HFFc6 (cell line): Measurements from ENCODE around the gene ATP5PB. TPM values are rescaled to one million over a fixed set of nuclear protein-coding genes. Genes with fewer than 3 reads are reported as not detected.

Source experiments
- DNase-seq: peaks from one replicate; pipeline ENCODE4 v3.0.0-alpha.2; 2018
- H3K27ac Mint-ChIP-seq: 2 replicates; pipeline ENCODE4 v1.8.0; 2020; ENCODE audit warnings: mild to moderate bottlenecking, mixed read lengths
- H3K27me3 Mint-ChIP-seq: 2 replicates; pipeline ENCODE4 v1.8.0; 2021; ENCODE audit warnings: mild to moderate bottlenecking, moderate library complexity, mixed read lengths; ENCODE audit not compliant: insufficient read depth
- H3K36me3 Mint-ChIP-seq: 2 replicates; pipeline ENCODE4 v1.8.0; 2021; ENCODE audit warnings: low read depth, mixed read lengths
- H3K4me1 Mint-ChIP-seq: 2 replicates; pipeline ENCODE4 v1.8.0; 2020; ENCODE audit warnings: low read depth, mixed read lengths
- H3K4me3 Mint-ChIP-seq: 2 replicates; pipeline ENCODE4 v1.8.0; 2020; ENCODE audit warnings: mild to moderate bottlenecking, moderate library complexity, mixed read lengths
- H3K9me3 Mint-ChIP-seq: 2 replicates; pipeline ENCODE4 v1.8.0; 2020; ENCODE audit warnings: mild to moderate bottlenecking, mixed read lengths
- total RNA-seq, 6 experiments: library from RNA; stranded (reverse); fragmentation: NEBNext Ultra II Directional; extraction: Animal tissue kit (Norgen Biotek cat#: 25700); gene quantifications; 2 replicates in 1 of 6; 3 replicates in 5 of 6; pipeline ENCODE4 v1.2.3, GENCODE V29; 2021
- TF ChIP-seq, protein P1 (sequence below): fragments of 200-600 bp; sonication (generic); IDR thresholded peaks from 2 replicates; pipeline ENCODE4 v1.5.0; 2021; ENCODE audit warnings: antibody characterized with exemption, mild to moderate bottlenecking

Gene ATP5PB
- total RNA-seq, 6 experiments from 2014 or later = 253 to 293 (median 285) TPM

DNA sequence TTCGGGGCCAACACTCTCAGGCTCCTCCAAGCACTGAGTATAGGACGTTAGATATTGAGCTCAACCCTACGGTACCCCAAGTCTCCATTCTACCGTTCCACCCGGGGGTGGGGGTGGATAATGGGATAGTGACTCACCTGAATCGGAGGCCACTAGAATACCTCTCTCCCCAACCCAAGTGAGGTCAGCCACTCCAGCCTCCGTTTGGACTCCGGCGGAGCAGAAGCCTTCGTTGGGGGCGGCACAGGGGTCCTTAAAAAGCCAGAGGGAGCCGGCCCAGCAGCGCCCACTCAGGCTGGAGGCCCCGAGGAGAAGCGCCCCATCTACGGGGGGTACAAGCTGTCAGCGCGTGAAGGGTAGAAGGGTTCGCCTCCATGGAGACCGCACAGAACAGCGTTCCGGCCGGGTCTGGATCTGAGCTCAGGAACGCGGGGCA lies 764 bp upstream of the ATP5PB start:
- no peak for DNase-seq
- TF ChIP-seq, protein P1, sequence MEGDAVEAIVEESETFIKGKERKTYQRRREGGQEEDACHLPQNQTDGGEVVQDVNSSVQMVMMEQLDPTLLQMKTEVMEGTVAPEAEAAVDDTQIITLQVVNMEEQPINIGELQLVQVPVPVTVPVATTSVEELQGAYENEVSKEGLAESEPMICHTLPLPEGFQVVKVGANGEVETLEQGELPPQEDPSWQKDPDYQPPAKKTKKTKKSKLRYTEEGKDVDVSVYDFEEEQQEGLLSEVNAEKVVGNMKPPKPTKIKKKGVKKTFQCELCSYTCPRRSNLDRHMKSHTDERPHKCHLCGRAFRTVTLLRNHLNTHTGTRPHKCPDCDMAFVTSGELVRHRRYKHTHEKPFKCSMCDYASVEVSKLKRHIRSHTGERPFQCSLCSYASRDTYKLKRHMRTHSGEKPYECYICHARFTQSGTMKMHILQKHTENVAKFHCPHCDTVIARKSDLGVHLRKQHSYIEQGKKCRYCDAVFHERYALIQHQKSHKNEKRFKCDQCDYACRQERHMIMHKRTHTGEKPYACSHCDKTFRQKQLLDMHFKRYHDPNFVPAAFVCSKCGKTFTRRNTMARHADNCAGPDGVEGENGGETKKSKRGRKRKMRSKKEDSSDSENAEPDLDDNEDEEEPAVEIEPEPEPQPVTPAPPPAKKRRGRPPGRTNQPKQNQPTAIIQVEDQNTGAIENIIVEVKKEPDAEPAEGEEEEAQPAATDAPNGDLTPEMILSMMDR = no peak
- no peaks in the 10 kb centered on the region for H3K9me3 Mint-ChIP-seq
- peaks cover 51% of the 10 kb centered on the region for H3K4me1 Mint-ChIP-seq
- peaks cover 52% of the 10 kb centered on the region for H3K36me3 Mint-ChIP-seq
- peak overlapping the region; percentile 100 for H3K4me3 Mint-ChIP-seq
- peaks cover 8% of the 10 kb centered on the region for H3K27me3 Mint-ChIP-seq
- H3K27ac Mint-ChIP-seq = peak overlapping the region; percentile 99

DNA sequence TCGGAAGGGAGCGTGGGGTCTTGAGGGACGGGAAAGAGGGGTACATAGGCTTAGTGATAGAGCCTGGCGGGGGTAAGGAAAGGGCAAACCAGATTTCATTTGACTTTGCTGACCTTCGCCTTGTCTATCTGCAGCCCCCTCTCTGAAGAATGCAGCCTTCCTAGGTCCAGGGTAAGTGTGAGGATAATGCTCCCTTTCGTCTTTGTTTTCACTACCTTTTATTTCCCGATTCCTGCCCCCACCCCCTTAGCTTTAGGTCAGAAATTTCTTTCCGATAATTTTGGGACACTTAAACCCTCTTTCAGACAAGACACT lies 396 bp downstream of the ATP5PB start:
- TF ChIP-seq, protein P1 = no peak
- DNase-seq = no peak
- Mint-ChIP-seq H3K36me3 (peaks cover 52% of the 10 kb centered on the region), H3K27me3 (peaks cover 8% of the 10 kb centered on the region), H3K4me3 (peak overlapping the region; percentile 100), H3K9me3 (no peaks in the 10 kb centered on the region), H3K4me1 (peaks cover 44% of the 10 kb centered on the region), H3K27ac (peak overlapping the region; percentile 99)

DNA sequence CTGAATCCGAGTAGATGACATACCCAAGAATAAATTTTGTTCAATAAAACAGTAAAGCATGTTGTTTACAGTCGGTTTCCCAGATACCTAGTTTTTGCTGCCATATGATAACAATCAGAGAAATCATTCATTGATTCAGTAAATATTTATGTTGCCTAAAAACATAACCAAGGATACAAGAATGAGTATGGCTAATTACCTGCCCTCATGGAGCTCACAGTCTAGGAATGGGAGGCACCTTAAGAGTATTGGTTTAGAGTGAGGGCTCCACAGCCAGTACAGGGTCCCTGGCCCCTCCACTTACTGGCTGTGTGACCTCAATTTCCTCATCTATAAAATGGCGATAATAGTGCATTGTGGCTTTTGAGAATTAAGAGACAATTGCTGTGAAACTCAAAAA lies 921 bp downstream of the ATP5PB start:
- H3K27ac Mint-ChIP-seq = peak overlapping the region; percentile 99
- DNase-seq = no peak
- peaks cover 44% of the 10 kb centered on the region for H3K4me1 Mint-ChIP-seq
- H3K4me3 Mint-ChIP-seq = peak overlapping the region; percentile 100
- no peaks in the 10 kb centered on the region for H3K9me3 Mint-ChIP-seq
- peaks cover 52% of the 10 kb centered on the region for H3K36me3 Mint-ChIP-seq
- peaks cover 8% of the 10 kb centered on the region for H3K27me3 Mint-ChIP-seq
- TF ChIP-seq, protein P1 = no peak

DNA sequence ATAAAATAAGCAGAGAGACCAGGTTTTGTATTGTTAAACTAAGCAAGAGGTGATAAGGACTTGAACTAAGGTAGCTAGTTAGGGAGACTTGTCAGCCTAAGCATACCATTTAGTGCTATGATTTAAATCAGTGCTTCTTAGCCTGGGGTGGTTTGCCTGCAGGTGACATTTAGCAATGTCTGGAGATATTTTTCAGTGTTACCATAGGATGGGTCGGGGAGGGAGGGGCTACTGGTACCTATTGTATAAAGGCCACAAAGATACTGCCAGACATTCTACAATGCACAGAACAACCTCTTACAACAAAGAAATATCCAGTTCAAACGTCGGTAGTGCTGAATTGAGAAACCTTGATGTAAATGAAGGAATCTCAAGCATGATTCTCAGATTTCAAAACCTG lies 3.3 kb downstream of the ATP5PB start:
- Mint-ChIP-seq H3K27me3 (peaks cover 8% of the 10 kb centered on the region), H3K9me3 (no peaks in the 10 kb centered on the region), H3K36me3 (peaks cover 47% of the 10 kb centered on the region), H3K4me1 (peaks cover 27% of the 10 kb centered on the region), H3K4me3 (no peak overlapping the region), H3K27ac (no peak overlapping the region)
- TF ChIP-seq, protein P1 = no peak
- no peak for DNase-seq

DNA sequence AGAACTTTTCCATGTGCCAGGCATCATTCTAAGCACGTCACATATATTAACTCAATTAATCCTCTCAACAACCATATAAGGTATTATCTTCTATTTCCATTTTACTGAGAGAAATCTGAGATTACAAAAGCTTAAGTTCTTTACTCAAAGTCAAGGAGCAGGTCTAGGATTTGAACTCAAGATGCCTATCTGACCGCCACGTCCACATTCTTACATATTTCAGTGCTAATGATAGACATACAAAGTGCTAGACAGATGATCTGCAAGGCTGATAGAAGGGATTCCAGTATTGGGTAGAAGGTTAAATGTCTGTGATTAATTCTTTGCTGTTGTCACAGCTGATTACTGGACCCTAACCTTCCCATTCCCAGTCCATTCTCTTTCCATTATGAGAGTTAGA lies 4.4 kb downstream of the ATP5PB start:
- no peak overlapping the region for H3K4me3 Mint-ChIP-seq
- H3K27ac Mint-ChIP-seq = no peak overlapping the region
- H3K36me3 Mint-ChIP-seq = peaks cover 45% of the 10 kb centered on the region
- no peak for DNase-seq
- TF ChIP-seq, protein P1 = no peak
- H3K27me3 Mint-ChIP-seq = peaks cover 8% of the 10 kb centered on the region
- H3K9me3 Mint-ChIP-seq = no peaks in the 10 kb centered on the region
- peaks cover 18% of the 10 kb centered on the region for H3K4me1 Mint-ChIP-seq
